ENCODE data around the gene EDDM13.

GRCh38 chr19:56321989-56322440 lies 49.5 kb downstream of the EDDM13 start:
- TF ChIP-seq POLR2A (IDR thresholded peaks at IDR 0.05; ENCODE audit: low read depth, low read length), result no peak
- TF ChIP-seq POLR2AphosphoS5 (IDR thresholded peaks at IDR 0.05; ENCODE audit: low read depth, low read length), result no peak
- TF ChIP-seq TAF1 (IDR thresholded peaks at IDR 0.05; ENCODE audit: low read depth, low read length), result no peak
- TF ChIP-seq POU2F2 (IDR thresholded peaks at IDR 0.05; ENCODE audit: low read depth, low read length), result no peak

All from GM12891 (cell line).